ENCODE data around the gene DLG3. TPM values are rescaled to one million over a fixed set of nuclear protein-coding genes. Genes with fewer than 3 reads are reported as not detected.
A peak's percentile ranks its signal among the peaks of the same experiment; 100 is the strongest.

DLG3 gene
- total RNA-seq, 1 donor from 2014 or later = 41.8 TPM

GRCh38 chrX:70449457-70449966 is 4.9 kb downstream of the DLG3 start:
- H3K27me3 Mint-ChIP-seq = peaks cover 14% of the 10 kb centered on the region
- H3K36me3 Mint-ChIP-seq = no peaks in the 10 kb centered on the region
- no peaks in the 10 kb centered on the region for H3K9me3 Mint-ChIP-seq
- TF ChIP-seq CTCF (conservative IDR thresholded peaks at IDR 0.05) = no peak
- peaks cover 5% of the 10 kb centered on the region for H3K4me1 Mint-ChIP-seq (ENCODE audit: unreplicated experiment)
- no peak for DNase-seq (ENCODE audit: extremely low spot score, unreplicated experiment)
- no peak overlapping the region for H3K27ac Mint-ChIP-seq
- H3K4me3 Mint-ChIP-seq = no peak overlapping the region

GRCh38 chrX:70452143-70452733 is 7.6 kb downstream of the DLG3 start:
- H3K27ac Mint-ChIP-seq = peak overlapping the region; percentile 93
- H3K27me3 Mint-ChIP-seq = no peaks in the 10 kb centered on the region
- H3K9me3 Mint-ChIP-seq = peaks cover 3% of the 10 kb centered on the region
- H3K4me3 Mint-ChIP-seq = peak overlapping the region; percentile 94
- H3K36me3 Mint-ChIP-seq = peaks cover 11% of the 10 kb centered on the region
- no peak for DNase-seq (ENCODE audit: extremely low spot score, unreplicated experiment)
- TF ChIP-seq CTCF (conservative IDR thresholded peaks at IDR 0.05) = peak; percentile 74
- peaks cover 11% of the 10 kb centered on the region for H3K4me1 Mint-ChIP-seq (ENCODE audit: unreplicated experiment)

GRCh38 chrX:70453024-70453618 is 8.5 kb downstream of the DLG3 start:
- peaks cover 3% of the 10 kb centered on the region for H3K9me3 Mint-ChIP-seq
- no peaks in the 10 kb centered on the region for H3K27me3 Mint-ChIP-seq
- peak overlapping the region; percentile 87 for H3K27ac Mint-ChIP-seq
- no peak for DNase-seq (ENCODE audit: extremely low spot score, unreplicated experiment)
- H3K4me3 Mint-ChIP-seq = peak overlapping the region; percentile 94
- TF ChIP-seq CTCF (conservative IDR thresholded peaks at IDR 0.05) = no peak
- peaks cover 11% of the 10 kb centered on the region for H3K4me1 Mint-ChIP-seq (ENCODE audit: unreplicated experiment)
- peaks cover 12% of the 10 kb centered on the region for H3K36me3 Mint-ChIP-seq

- Mint-ChIP-seq H3K9me3 (peaks cover 3% of the 10 kb centered on the region), H3K36me3 (peaks cover 12% of the 10 kb centered on the region), H3K4me3 (peak overlapping the region; percentile 94), H3K4me1 (ENCODE audit: unreplicated experiment) (peaks cover 11% of the 10 kb centered on the region), H3K27me3 (no peaks in the 10 kb centered on the region), H3K27ac (peak overlapping the region; percentile 92)
- TF ChIP-seq CTCF (conservative IDR thresholded peaks at IDR 0.05) = peak; percentile 81
- peak; percentile 83 for DNase-seq (ENCODE audit: extremely low spot score, unreplicated experiment)
Observed at GRCh38 chrX:70454441-70455365, 10.1 kb downstream of the DLG3 start.

- no peak for TF ChIP-seq CTCF (conservative IDR thresholded peaks at IDR 0.05)
- H3K4me3 Mint-ChIP-seq = peak overlapping the region; percentile 94
- peaks cover 3% of the 10 kb centered on the region for H3K9me3 Mint-ChIP-seq
- peak overlapping the region; percentile 92 for H3K27ac Mint-ChIP-seq
- no peak for DNase-seq (ENCODE audit: extremely low spot score, unreplicated experiment)
- peaks cover 11% of the 10 kb centered on the region for H3K4me1 Mint-ChIP-seq (ENCODE audit: unreplicated experiment)
- peaks cover 17% of the 10 kb centered on the region for H3K36me3 Mint-ChIP-seq
- H3K27me3 Mint-ChIP-seq = no peaks in the 10 kb centered on the region
Observed at GRCh38 chrX:70455366-70456202, 10.9 kb downstream of the DLG3 start.
